ENCODE data around the gene MED22. TPM values are rescaled to one million over a fixed set of nuclear protein-coding genes. Genes with fewer than 3 reads are reported as not detected.

MED22 gene
- polyA plus RNA-seq, 1 experiment, result 28.3 TPM

GRCh38 chr9:133390713-133391112, 42.8 kb upstream of the MED22 start:
- no peak for TF ChIP-seq CTCF (IDR thresholded peaks at IDR 0.05; ENCODE audit: insufficient read depth, low read depth, low read length)
- Histone ChIP-seq H3K36me3 (ENCODE audit: control insufficient read depth, insufficient read depth, low read length) (no peaks in the 10 kb centered on the region), H3K4me3 (ENCODE audit: low read depth, low read length) (no peak overlapping the region), H3K27me3 (ENCODE audit: control insufficient read depth, insufficient read depth, low read length) (peaks cover 5% of the 10 kb centered on the region)
- POLR2A ChIA-PET, result no interaction called here
- CTCF ChIA-PET, result interaction anchor here (0.6 kb wide), 1 partner anchor 213 kb away, joined by 3 read pairs; no protein-coding TSS in a partner anchor
- DNase-seq (ENCODE audit: low read depth), result no peak

GRCh38 chr9:133389562-133389961, 41.6 kb upstream of the MED22 start:
- DNase-seq (ENCODE audit: low read depth), result no peak
- no peak overlapping the region for H3K4me3 ChIP-seq (ENCODE audit: low read depth, low read length)
- ChIA-PET POLR2A (no interaction called here), CTCF (no interaction called here)
- no peak for TF ChIP-seq CTCF (IDR thresholded peaks at IDR 0.05; ENCODE audit: insufficient read depth, low read depth, low read length)
- no peaks in the 10 kb centered on the region for H3K36me3 ChIP-seq (ENCODE audit: control insufficient read depth, insufficient read depth, low read length)
- peaks cover 5% of the 10 kb centered on the region for H3K27me3 ChIP-seq (ENCODE audit: control insufficient read depth, insufficient read depth, low read length)

- CTCF ChIA-PET, result no interaction called here
These were observed 41.2 kb upstream of the MED22 start for GRCh38 chr9:133389025-133389557.

GRCh38 chr9:133387680-133388079, 39.7 kb upstream of the MED22 start:
- POLR2A ChIA-PET, result no interaction called here
- Histone ChIP-seq H3K27me3 (ENCODE audit: control insufficient read depth, insufficient read depth, low read length) (no peaks in the 10 kb centered on the region; the same call in 1 of the 2 replicates), H3K36me3 (ENCODE audit: control insufficient read depth, insufficient read depth, low read length) (no peaks in the 10 kb centered on the region), H3K4me3 (ENCODE audit: low read depth, low read length) (no peak overlapping the region)
- TF ChIP-seq CTCF (IDR thresholded peaks at IDR 0.05; ENCODE audit: insufficient read depth, low read depth, low read length), result no peak
- CTCF ChIA-PET, result no interaction called here
- no peak for DNase-seq (ENCODE audit: low read depth)

More at GRCh38 chr9:133389025-133389557, 41.2 kb upstream of the MED22 start:
- POLR2A ChIA-PET, result no interaction called here
- no peak overlapping the region for H3K4me3 ChIP-seq (ENCODE audit: low read depth, low read length)
- H3K36me3 ChIP-seq (ENCODE audit: control insufficient read depth, insufficient read depth, low read length), result no peaks in the 10 kb centered on the region
- H3K27me3 ChIP-seq (ENCODE audit: control insufficient read depth, insufficient read depth, low read length), result peaks cover under 1% of the 10 kb centered on the region
- TF ChIP-seq CTCF (IDR thresholded peaks at IDR 0.05; ENCODE audit: insufficient read depth, low read depth, low read length), result no peak
- DNase-seq (ENCODE audit: low read depth), result no peak

GRCh38 chr9:133386338-133386737, 38.4 kb upstream of the MED22 start:
- no peak for DNase-seq (ENCODE audit: low read depth)
- CTCF ChIA-PET, result interaction anchor here (1.2 to 2.1 kb wide), 2 partner anchors 11 to 18 kb away, joined by 4 to 7 read pairs; no protein-coding TSS in a partner anchor
- no peak for TF ChIP-seq CTCF (IDR thresholded peaks at IDR 0.05; ENCODE audit: insufficient read depth, low read depth, low read length)
- no peaks in the 10 kb centered on the region; the same call in 1 of the 2 replicates for H3K27me3 ChIP-seq (ENCODE audit: control insufficient read depth, insufficient read depth, low read length)
- POLR2A ChIA-PET, result no interaction called here
- H3K36me3 ChIP-seq (ENCODE audit: control insufficient read depth, insufficient read depth, low read length), result no peaks in the 10 kb centered on the region
- H3K4me3 ChIP-seq (ENCODE audit: low read depth, low read length), result no peak overlapping the region
